Fibroblast of gingiva (primary cell): ENCODE results near the gene WFDC12.
"Not testable (repeated sequence)": the region's sequence is repeated elsewhere in the genome, so short reads cannot be mapped to it uniquely, and the experiment has no call there.

Source experiments
- DNase-seq: peaks from one replicate; pipeline ENCODE4 v3.0.0-alpha.2; 2011; ENCODE audit warnings: low read depth

WFDC12 gene

GRCh38 chr20:45124365-45124764 lies at the start of gene WFDC12:
Gene WFDC12, minus strand, starts transcription at chr20:45124465. Its CDS starts 18 bp downstream, at chr20:45124447.
- no peak for DNase-seq

GRCh38 chr20:45173522-45173921 lies 49.3 kb upstream of the WFDC12 start:
- DNase-seq = no peak

GRCh38 chr20:45164906-45165305 lies 40.6 kb upstream of the WFDC12 start:
- no peak for DNase-seq

GRCh38 chr20:45163083-45163803 lies 39.0 kb upstream of the WFDC12 start:
- no peak for DNase-seq

- peak; percentile 52 for DNase-seq
These were observed 33.7 kb upstream of the WFDC12 start for GRCh38 chr20:45157962-45158361.

GRCh38 chr20:45156713-45157112 lies 32.4 kb upstream of the WFDC12 start:
- DNase-seq = no peak

GRCh38 chr20:45154794-45155193 lies 30.5 kb upstream of the WFDC12 start:
- not testable (repeated sequence) for DNase-seq

GRCh38 chr20:45154183-45154582 lies 29.9 kb upstream of the WFDC12 start:
- no peak for DNase-seq

- no peak for DNase-seq
These were observed 29.5 kb upstream of the WFDC12 start for GRCh38 chr20:45153752-45154151.

GRCh38 chr20:45153147-45153546 lies 28.9 kb upstream of the WFDC12 start:
- DNase-seq = no peak

GRCh38 chr20:45152405-45152804 lies 28.1 kb upstream of the WFDC12 start:
- DNase-seq = no peak

- DNase-seq = no peak
These were observed 24.8 kb upstream of the WFDC12 start for GRCh38 chr20:45149062-45149461.

GRCh38 chr20:45140836-45141235 lies 16.6 kb upstream of the WFDC12 start:
- no peak for DNase-seq

- not testable (repeated sequence) for DNase-seq
These were observed 15.6 kb upstream of the WFDC12 start for GRCh38 chr20:45139733-45140375.

- no peak for DNase-seq
These were observed 14.5 kb upstream of the WFDC12 start for GRCh38 chr20:45138561-45139300.

GRCh38 chr20:45136911-45137310 lies 12.6 kb upstream of the WFDC12 start:
- no peak for DNase-seq

GRCh38 chr20:45128099-45128498 lies 3.8 kb upstream of the WFDC12 start:
- no peak for DNase-seq

GRCh38 chr20:45121388-45121787 lies 2.9 kb downstream of the WFDC12 start:
- no peak for DNase-seq

GRCh38 chr20:45119556-45120266 lies 4.6 kb downstream of the WFDC12 start:
- no peak for DNase-seq

GRCh38 chr20:45118028-45118427 lies 6.2 kb downstream of the WFDC12 start:
- no peak for DNase-seq

- no peak for DNase-seq
These were observed 6.7 kb downstream of the WFDC12 start for GRCh38 chr20:45117581-45117980.

- DNase-seq = no peak
These were observed 8.4 kb downstream of the WFDC12 start for GRCh38 chr20:45115829-45116228.
